GM21360 (cell line): Measurements from ENCODE around the gene TM7SF2.
A peak's percentile ranks its signal among the peaks of the same experiment; 100 is the strongest.
"Not testable (repeated sequence)": the region's sequence is repeated elsewhere in the genome, so short reads cannot be mapped to it uniquely, and the experiment has no call there.

Source experiments
- ATAC-seq: cut with Tn5 transposase; IDR thresholded peaks from one replicate; pipeline ENCODE4 v1.9.1; 2021; ENCODE audit warnings: mild to moderate bottlenecking, moderate library complexity; ENCODE audit not compliant: unreplicated experiment

Gene TM7SF2

DNA sequence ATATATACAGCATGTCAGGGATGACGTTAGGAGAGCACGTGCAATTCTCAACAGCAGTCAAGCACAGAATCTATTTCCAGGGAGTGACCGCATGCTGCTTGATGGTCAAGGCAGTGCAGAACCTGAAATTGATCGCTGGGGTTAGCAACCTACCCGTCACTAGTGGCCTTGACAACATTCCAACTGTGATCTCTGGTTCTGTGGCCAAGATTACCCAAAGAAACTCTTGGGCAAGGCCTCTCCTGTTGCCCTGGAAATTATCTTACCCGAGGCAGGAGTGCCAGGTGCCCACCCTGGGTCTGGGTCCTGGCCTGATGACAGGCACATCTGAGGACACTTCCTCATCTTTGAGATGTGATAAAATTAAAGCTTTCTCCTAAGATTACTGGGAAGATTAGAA, 2.2 kb downstream of the TM7SF2 start:
- ATAC-seq: no peak

DNA sequence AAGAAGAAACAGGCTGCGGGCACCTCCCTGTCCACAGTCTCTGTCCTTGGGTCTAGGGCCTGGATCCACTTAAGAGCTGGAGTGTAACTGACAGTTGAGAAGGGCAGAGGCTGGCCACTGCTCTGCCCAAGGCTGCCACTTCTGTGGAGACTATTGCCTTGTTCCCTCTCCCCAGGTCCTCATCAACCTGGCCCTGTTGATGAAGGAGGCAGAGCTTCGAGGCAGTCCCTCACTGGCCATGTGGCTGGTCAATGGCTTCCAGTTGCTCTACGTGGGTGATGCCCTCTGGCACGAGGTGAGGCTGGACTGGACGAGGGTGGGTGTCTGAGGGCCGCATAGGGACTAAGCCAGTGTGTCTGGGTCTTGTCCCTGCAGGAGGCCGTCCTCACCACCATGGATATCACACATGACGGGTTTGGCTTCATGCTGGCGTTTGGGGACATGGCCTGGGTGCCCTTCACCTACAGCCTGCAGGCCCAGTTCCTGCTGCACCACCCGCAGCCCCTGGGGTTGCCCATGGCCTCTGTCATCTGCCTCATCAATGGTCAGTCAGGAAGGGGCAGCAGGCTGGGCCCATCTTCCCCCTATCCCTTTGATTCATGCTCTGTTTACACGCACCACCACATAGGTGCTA, 3.0 kb downstream of the TM7SF2 start:
- no peak for ATAC-seq

- ATAC-seq: no peak
Measured at GRCh38 chr11:65115361-65116082, 3.9 kb downstream of the TM7SF2 start.

DNA sequence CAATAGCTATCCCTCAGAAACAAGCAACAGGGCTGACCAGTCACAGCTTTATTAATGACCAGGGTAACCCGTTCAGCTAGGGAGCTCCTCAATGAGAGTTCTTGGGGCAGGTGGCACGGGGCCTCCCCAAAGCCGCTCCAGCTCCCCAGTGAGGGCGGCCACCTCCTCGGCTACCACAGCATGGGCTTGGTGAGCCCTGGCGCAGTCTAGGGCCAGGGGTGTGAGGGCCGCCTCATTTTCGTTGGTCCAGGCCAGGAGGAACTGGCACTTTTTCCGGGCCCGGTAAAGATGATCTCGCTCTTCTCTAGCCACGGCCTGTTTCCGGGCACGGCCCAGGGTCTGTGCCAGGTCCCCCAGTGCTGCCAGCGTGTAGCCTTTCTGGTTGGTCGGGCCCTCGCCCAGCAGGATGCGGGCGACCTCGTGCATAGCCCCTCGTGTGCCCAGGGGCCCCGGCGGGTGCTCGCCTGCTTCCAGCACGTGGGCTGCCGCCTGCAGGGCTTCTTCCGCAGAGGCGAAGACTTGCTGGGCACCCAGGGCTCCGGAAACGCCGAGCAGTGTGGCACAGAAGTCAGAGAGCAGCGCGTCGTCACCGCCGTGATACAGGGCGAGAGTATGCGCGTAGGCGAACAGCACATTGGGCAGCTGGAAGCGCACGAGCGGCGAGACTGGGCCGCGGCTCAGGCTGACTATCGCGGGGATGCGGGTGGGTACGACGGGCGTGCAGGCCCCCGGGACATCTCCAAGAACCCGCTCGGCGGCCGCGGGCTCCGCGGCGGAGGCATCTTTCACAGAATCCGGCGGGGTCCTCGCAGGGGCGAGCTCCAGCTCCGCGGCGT, 4.9 kb downstream of the TM7SF2 start:
- ATAC-seq: no peak

- ATAC-seq: peak; percentile 61
Measured at GRCh38 chr11:65117206-65118096, 5.8 kb downstream of the TM7SF2 start, which contains the start of gene ZNHIT2. TSS of gene ZNHIT2 (minus strand) at chr11:65117701. CDS start at chr11:65117653, 48 bp downstream.

- no peak for ATAC-seq
Measured at GRCh38 chr11:65118097-65118837, 6.6 kb downstream of the TM7SF2 start.

- not testable (repeated sequence) for ATAC-seq
Measured at GRCh38 chr11:65118891-65119669, 7.4 kb downstream of the TM7SF2 start.

GRCh38 chr11:65119670-65119995, 8.0 kb downstream of the TM7SF2 start:
- no peak for ATAC-seq

GRCh38 chr11:65120831-65121230, 9.2 kb downstream of the TM7SF2 start:
- ATAC-seq: no peak

GRCh38 chr11:65121447-65121864, 9.8 kb downstream of the TM7SF2 start:
- ATAC-seq: no peak

- ATAC-seq: peak; percentile 46
Measured at GRCh38 chr11:65121865-65122696, 10.4 kb downstream of the TM7SF2 start, which contains the start of the genes FAU and MRPL49. TSS of gene FAU (minus strand) at chr11:65122134. CDS start at chr11:65121813, 321 bp downstream. TSS of gene MRPL49 (plus strand) at chr11:65122321. CDS start at chr11:65122347, 26 bp downstream.

GRCh38 chr11:65124480-65125196, 13.0 kb downstream of the TM7SF2 start:
- no peak for ATAC-seq

- no peak for ATAC-seq
Measured at GRCh38 chr11:65125197-65126056, 13.8 kb downstream of the TM7SF2 start.

GRCh38 chr11:65126624-65127274, 15.1 kb downstream of the TM7SF2 start:
- ATAC-seq: no peak

DNA sequence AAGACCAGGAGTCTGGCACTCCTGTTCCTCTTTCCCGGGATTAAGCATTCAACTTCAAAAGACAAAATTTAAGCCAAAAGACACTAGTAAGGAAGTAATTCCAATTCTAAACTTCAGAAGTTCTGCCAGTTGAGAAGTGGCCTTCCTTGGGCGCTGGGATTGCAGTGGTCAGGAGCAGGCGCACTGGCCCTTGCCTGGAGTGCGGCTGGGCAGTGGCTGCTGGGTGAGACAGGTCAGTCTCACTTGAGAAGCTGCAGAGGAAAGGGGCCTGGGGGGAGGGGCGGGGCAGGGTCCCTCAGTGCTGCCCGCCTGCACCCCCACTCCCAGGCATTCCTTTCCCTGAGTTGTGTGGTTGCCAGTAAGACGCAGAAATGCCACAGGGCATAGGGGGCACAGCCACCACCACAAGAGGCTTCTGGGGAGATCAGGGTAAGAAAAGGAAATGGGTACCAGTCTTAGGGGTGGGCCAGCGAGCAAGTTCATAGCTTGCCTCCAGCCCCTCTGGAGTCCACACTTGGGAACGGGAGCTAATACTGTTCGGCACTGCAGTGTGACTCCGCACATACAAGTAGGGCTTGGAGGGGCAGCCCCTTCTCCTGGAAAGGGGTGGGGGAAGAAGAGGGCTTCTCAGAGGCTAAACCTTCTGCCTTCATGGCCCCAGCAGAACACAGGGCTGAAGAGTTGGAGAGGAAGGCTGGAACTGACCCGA, 16.0 kb downstream of the TM7SF2 start:
- ATAC-seq: no peak
